Lung (tissue), 12 donors: Measurements from ENCODE around the gene BNIP3. TPM values are rescaled to one million over a fixed set of nuclear protein-coding genes. Genes with fewer than 3 reads are reported as not detected.

ENCODE experiments used
- ATAC-seq: fragments of 200-7000 bp; cut with Tn5 transposase; one replicate; pipeline ENCODE4 v1.9.1; 2020; ENCODE audit warnings: moderate number of reproducible peaks; ENCODE audit not compliant: insufficient read depth, low FRiP score
- DNase-seq, 3 donors: peaks; one replicate each; pipeline ENCODE4 v3.0.0-alpha.2; 2013 to 2017
- H3K27ac ChIP-seq, 2 donors: one replicate each; pipeline ENCODE4 v1.5.1; 2013; ENCODE audit warnings: mild to moderate bottlenecking in 2 of 2, moderate library complexity in 2 of 2, control low read depth in 1 of 2, inconsistent platforms in 1 of 2, low read depth in 1 of 2, low read length in 1 of 2
- H3K27me3 ChIP-seq, 3 donors: one replicate each; pipeline ENCODE4 v1.5.1; 2013; ENCODE audit warnings: low read length in 2 of 3; ENCODE audit not compliant: control insufficient read depth in 3 of 3, insufficient read depth in 3 of 3
- H3K36me3 ChIP-seq, 4 donors: one replicate each; pipeline ENCODE4 v1.5.1; 2013; ENCODE audit warnings: low read length in 4 of 4, mild to moderate bottlenecking in 1 of 4, moderate library complexity in 1 of 4; ENCODE audit not compliant: control insufficient read depth in 4 of 4, insufficient read depth in 4 of 4
- H3K4me1 ChIP-seq, 5 donors: one replicate each; pipeline ENCODE4 v1.5.1; 2013; ENCODE audit warnings: low read length in 5 of 5, mild to moderate bottlenecking in 2 of 5, moderate library complexity in 1 of 5; ENCODE audit not compliant: control insufficient read depth in 5 of 5, insufficient read depth in 5 of 5
- H3K4me3 ChIP-seq: one replicate; pipeline ENCODE4 v1.5.1; 2013; ENCODE audit warnings: mild to moderate bottlenecking, control low read depth, moderate library complexity
- H3K9ac ChIP-seq, 2 donors: one replicate each; pipeline ENCODE4 v1.5.1; 2013; ENCODE audit warnings: low read length in 2 of 2, control low read depth in 1 of 2; ENCODE audit not compliant: insufficient read depth in 1 of 2
- H3K9me3 ChIP-seq, 4 donors: one replicate each; pipeline ENCODE4 v1.5.1; 2013; ENCODE audit warnings: low read length in 3 of 4, mild to moderate bottlenecking in 1 of 4, moderate library complexity in 1 of 4; ENCODE audit not compliant: control insufficient read depth in 4 of 4, insufficient read depth in 3 of 4
- WGBS, 2 donors: extraction: QIAGEN DNeasy Blood & Tissue Kit; methylation state at CpG; one replicate each; pipeline ENCODE4 v1.1.7; 2013; 5-methylcytosine and 5-hydroxymethylcytosine counted together
- polyA plus RNA-seq, 2 donors: library from polyadenylated mRNA; stranded (reverse); fragments of 200-250 nt; gene quantifications; one replicate each; pipeline ENCODE4 v1.2.1, GENCODE V29; 2013
- total RNA-seq, 2 donors: library from RNA; depleted of rRNA in 1 of 2; stranded (reverse); fragments of >200 nt in 1 of 2; gene quantifications; one replicate each; pipeline ENCODE4 v1.2.1, GENCODE V29; 2014 to 2021
- TF ChIP-seq, protein P1 (sequence below): IDR thresholded peaks from 2 replicates; pipeline ENCODE4 v1.5.1; 2012; ENCODE audit warnings: mild to moderate bottlenecking; ENCODE audit errors: control extremely low read depth, extremely low read depth
- donor health status: control.
- donor health status: control.
- donor health status: Bipolar disorder and iron deficiency.
- donor health status: healthy.
- donor health status: DM: yes; HTN: yes; CAD: no.

Gene BNIP3
- total and polyA plus RNA-seq, 4 donors, result 20.4 to 38.4 (median 30.8) TPM

GRCh38 chr10:131979336-131979735 lies 2.4 kb downstream of the BNIP3 start:
- no peak overlapping the region for H3K27ac ChIP-seq
- peak overlapping the region; percentile 8 for H3K4me3 ChIP-seq
- peaks cover 5 to 18% (median 8%) of the 10 kb centered on the region in 5 donors for H3K4me1 ChIP-seq
- no peak for ATAC-seq
- no peaks in the 10 kb centered on the region for H3K27me3 ChIP-seq
- no peaks in the 10 kb centered on the region for H3K9me3 ChIP-seq
- 73 to 82% methylated on average over 7 of the region's 7 CpGs for WGBS, 2 donors
- DNase-seq, result no peak
- H3K36me3 ChIP-seq, result peaks cover 0 to 5% (median 0%) of the 10 kb centered on the region in 4 donors
- H3K9ac ChIP-seq, result peak overlapping the region in 1 of 2 donors; percentile 34
- TF ChIP-seq, protein P1, sequence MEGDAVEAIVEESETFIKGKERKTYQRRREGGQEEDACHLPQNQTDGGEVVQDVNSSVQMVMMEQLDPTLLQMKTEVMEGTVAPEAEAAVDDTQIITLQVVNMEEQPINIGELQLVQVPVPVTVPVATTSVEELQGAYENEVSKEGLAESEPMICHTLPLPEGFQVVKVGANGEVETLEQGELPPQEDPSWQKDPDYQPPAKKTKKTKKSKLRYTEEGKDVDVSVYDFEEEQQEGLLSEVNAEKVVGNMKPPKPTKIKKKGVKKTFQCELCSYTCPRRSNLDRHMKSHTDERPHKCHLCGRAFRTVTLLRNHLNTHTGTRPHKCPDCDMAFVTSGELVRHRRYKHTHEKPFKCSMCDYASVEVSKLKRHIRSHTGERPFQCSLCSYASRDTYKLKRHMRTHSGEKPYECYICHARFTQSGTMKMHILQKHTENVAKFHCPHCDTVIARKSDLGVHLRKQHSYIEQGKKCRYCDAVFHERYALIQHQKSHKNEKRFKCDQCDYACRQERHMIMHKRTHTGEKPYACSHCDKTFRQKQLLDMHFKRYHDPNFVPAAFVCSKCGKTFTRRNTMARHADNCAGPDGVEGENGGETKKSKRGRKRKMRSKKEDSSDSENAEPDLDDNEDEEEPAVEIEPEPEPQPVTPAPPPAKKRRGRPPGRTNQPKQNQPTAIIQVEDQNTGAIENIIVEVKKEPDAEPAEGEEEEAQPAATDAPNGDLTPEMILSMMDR, result no peak

DNA sequence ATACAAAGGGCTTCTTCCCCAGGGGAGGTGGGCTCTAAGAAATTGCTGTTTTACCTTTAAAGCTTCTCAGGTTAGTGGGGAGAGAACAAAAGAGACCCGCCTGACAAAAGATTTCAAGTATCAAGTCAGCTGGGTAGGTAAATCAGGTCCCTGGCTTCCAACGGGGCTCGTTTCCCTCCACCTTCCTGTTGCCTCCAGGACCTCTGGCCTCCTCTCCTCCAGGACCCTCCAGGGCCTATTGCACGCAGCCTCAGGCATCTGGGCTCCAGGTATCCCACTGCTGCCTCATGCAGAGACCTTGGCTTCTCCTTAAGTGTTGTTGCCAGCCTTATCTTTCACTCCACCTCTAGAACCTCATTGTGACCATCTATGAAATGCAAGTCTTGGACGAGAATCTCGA lies 2.9 kb downstream of the BNIP3 start:
- DNase-seq (no peak), ATAC-seq (no peak)
- no peaks in the 10 kb centered on the region for H3K27me3 ChIP-seq
- H3K4me3 ChIP-seq, result no peak overlapping the region
- TF ChIP-seq, protein P1, result no peak
- no peak overlapping the region for H3K9ac ChIP-seq
- WGBS, 2 donors, result 83 to 86% methylated on average over 6 of the region's 6 CpGs
- H3K27ac ChIP-seq, result no peak overlapping the region
- H3K36me3 ChIP-seq, result peaks cover 0 to 5% (median 0%) of the 10 kb centered on the region in 4 donors
- H3K4me1 ChIP-seq, result peaks cover 5 to 18% (median 9%) of the 10 kb centered on the region in 5 donors
- no peaks in the 10 kb centered on the region for H3K9me3 ChIP-seq

GRCh38 chr10:131978366-131978765 lies 3.4 kb downstream of the BNIP3 start:
- TF ChIP-seq, protein P1, result no peak
- no peak overlapping the region for H3K4me3 ChIP-seq
- 85 to 92% methylated on average over 3 of the region's 3 CpGs for WGBS, 2 donors
- H3K9me3 ChIP-seq, result no peaks in the 10 kb centered on the region
- H3K9ac ChIP-seq, result no peak overlapping the region
- H3K27ac ChIP-seq, result no peak overlapping the region
- no peaks in the 10 kb centered on the region for H3K27me3 ChIP-seq
- peaks cover 5 to 18% (median 12%) of the 10 kb centered on the region in 5 donors for H3K4me1 ChIP-seq
- ATAC-seq, result no peak
- no peak for DNase-seq
- H3K36me3 ChIP-seq, result peaks cover 0 to 5% (median 1%) of the 10 kb centered on the region in 4 donors
